Stimulated activated CD4-positive, alpha-beta T cell treated with anti-CD3 and anti-CD28 coated beads, Interleukin-15, amount 100 ng/mL, for 1 hour (primary cell): ENCODE measurements around the gene LIMS1.
"Not testable (repeated sequence)": the region's sequence is repeated elsewhere in the genome, so short reads cannot be mapped to it uniquely, and the experiment has no call there.

Experiments
- DNase-seq, 2 donors: peaks; one replicate each; pipeline ENCODE4 v3.0.0-alpha.2; 2020; ENCODE audit warnings: low read depth in 1 of 2, low spot score in 1 of 2

LIMS1 gene

GRCh38 chr2:108548208-108549003, 14.1 kb downstream of the LIMS1 start:
- DNase-seq, result no peak

- DNase-seq, result no peak
These were observed 18.3 kb downstream of the LIMS1 start for GRCh38 chr2:108552566-108552965.

GRCh38 chr2:108553209-108553919, 19.1 kb downstream of the LIMS1 start:
- no peak for DNase-seq

GRCh38 chr2:108554528-108554927, 20.3 kb downstream of the LIMS1 start:
- DNase-seq, result no peak

GRCh38 chr2:108555572-108555971, 21.3 kb downstream of the LIMS1 start:
- no peak for DNase-seq

GRCh38 chr2:108556581-108556980, 22.3 kb downstream of the LIMS1 start:
- not testable (repeated sequence) for DNase-seq

GRCh38 chr2:108560241-108560811, 26.1 kb downstream of the LIMS1 start:
- no peak for DNase-seq

GRCh38 chr2:108560895-108561530, 26.7 kb downstream of the LIMS1 start:
- no peak for DNase-seq

GRCh38 chr2:108562274-108562673, 28.0 kb downstream of the LIMS1 start:
- no peak for DNase-seq

- no peak for DNase-seq
These were observed 30.2 kb downstream of the LIMS1 start for GRCh38 chr2:108564510-108564909.

- DNase-seq, result no peak
These were observed 31.6 kb downstream of the LIMS1 start for GRCh38 chr2:108565778-108566375.

- no peak for DNase-seq
These were observed 36.1 kb downstream of the LIMS1 start for GRCh38 chr2:108570416-108570815.

GRCh38 chr2:108571286-108571685, 37.0 kb downstream of the LIMS1 start:
- DNase-seq, result no peak

GRCh38 chr2:108573061-108573460, 38.8 kb downstream of the LIMS1 start:
- no peak for DNase-seq

GRCh38 chr2:108574332-108574731, 40.1 kb downstream of the LIMS1 start:
- no peak for DNase-seq

- DNase-seq, result no peak
These were observed 41.1 kb downstream of the LIMS1 start for GRCh38 chr2:108575132-108575966.

- no peak for DNase-seq
These were observed 42.8 kb downstream of the LIMS1 start for GRCh38 chr2:108577099-108577498.

- DNase-seq, result no peak
These were observed 45.4 kb downstream of the LIMS1 start for GRCh38 chr2:108579623-108580022.

GRCh38 chr2:108580050-108580449, 45.8 kb downstream of the LIMS1 start:
- DNase-seq, result no peak

- DNase-seq, result peak; percentile 5 to 7
These were observed 49.7 kb downstream of the LIMS1 start for GRCh38 chr2:108583903-108584520.
